Measurements from ENCODE around the gene AP2S1.

GRCh38 chr19:46818812-46819211, 31.8 kb downstream of the AP2S1 start:
- TF ChIP-seq CTCF (IDR thresholded peaks at IDR 0.05) (no peak), POLR2A (IDR thresholded peaks at IDR 0.05; ENCODE audit: low read depth) (no peak), POLR2AphosphoS5 (IDR thresholded peaks at IDR 0.05) (no peak)

Measured in esophagus muscularis mucosa (tissue), 3 donors.